Measurements from ENCODE around the gene L1CAM. TPM values are rescaled to one million over a fixed set of nuclear protein-coding genes. Genes with fewer than 3 reads are reported as not detected.

L1CAM gene
- total RNA-seq, 1 donor from 2014 or later = 122 TPM

DNA sequence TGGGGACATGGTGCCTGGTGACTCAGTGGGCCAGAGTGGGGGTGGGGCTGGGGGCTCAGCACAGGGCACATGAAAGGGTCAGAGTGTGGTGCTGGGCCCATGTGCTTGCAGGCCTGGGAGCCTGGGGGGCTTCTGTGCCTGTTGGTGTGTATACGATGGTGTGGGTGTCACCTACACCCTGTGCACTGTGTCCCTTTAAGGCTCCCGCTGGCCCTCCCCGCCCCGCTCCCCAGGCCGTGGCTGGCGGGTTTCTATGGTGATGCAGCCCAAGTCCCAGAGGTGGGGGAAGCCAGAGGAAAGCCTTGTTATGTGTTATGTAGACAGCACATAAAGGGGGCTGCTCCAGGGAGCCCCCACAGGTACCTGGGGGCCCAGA lies 5.5 kb downstream of the L1CAM start:
- Histone ChIP-seq H3K27me3 (ENCODE audit: control insufficient read depth, insufficient read depth, low read length) (peaks cover 5% of the 10 kb centered on the region), H3K36me3 (ENCODE audit: control insufficient read depth, insufficient read depth, low read length) (peaks cover 1% of the 10 kb centered on the region), H3K4me3 (ENCODE audit: low read depth, low read length) (no peak overlapping the region)
- TF ChIP-seq, protein P1, sequence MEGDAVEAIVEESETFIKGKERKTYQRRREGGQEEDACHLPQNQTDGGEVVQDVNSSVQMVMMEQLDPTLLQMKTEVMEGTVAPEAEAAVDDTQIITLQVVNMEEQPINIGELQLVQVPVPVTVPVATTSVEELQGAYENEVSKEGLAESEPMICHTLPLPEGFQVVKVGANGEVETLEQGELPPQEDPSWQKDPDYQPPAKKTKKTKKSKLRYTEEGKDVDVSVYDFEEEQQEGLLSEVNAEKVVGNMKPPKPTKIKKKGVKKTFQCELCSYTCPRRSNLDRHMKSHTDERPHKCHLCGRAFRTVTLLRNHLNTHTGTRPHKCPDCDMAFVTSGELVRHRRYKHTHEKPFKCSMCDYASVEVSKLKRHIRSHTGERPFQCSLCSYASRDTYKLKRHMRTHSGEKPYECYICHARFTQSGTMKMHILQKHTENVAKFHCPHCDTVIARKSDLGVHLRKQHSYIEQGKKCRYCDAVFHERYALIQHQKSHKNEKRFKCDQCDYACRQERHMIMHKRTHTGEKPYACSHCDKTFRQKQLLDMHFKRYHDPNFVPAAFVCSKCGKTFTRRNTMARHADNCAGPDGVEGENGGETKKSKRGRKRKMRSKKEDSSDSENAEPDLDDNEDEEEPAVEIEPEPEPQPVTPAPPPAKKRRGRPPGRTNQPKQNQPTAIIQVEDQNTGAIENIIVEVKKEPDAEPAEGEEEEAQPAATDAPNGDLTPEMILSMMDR (IDR thresholded peaks at IDR 0.05; ENCODE audit: insufficient read depth, low read length, poor library complexity, severe bottlenecking) = no peak
- DNase-seq (ENCODE audit: low read depth) = no peak

DNA sequence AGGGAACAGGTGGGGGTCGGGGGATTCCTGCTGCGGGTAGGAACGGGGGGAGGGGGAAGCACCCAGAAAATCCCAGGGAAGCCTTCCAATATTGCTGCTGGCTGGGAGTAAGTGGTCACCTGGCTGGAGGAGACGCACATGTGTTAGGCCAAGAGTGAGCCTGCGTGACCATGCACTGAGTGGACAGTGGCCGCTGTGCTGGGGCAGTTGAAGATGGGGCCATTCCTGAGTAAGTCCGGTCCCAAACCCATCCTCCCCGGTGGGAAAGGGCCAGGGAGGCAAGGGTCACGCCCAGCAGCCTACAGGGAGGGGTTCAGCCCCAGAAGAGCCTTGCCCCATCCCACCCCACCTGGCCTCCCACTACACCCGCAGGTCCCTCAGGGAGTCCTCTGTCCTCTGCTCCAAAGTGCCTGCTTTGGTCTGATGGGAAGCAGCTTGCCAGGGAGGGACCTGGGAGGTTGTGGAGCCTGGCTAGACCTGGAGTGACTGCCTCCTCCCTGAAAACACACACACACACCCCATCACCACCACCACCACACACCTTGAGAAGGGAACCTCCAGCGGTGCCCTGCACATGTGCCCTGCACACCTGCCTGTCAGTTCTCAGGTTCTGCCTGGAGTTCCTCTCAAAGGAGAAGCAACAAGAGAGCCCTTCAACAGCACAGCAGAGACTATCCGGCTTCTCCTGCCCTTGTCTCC lies 6.1 kb downstream of the L1CAM start:
- H3K36me3 ChIP-seq (ENCODE audit: control insufficient read depth, insufficient read depth, low read length) = peaks cover 1% of the 10 kb centered on the region

DNA sequence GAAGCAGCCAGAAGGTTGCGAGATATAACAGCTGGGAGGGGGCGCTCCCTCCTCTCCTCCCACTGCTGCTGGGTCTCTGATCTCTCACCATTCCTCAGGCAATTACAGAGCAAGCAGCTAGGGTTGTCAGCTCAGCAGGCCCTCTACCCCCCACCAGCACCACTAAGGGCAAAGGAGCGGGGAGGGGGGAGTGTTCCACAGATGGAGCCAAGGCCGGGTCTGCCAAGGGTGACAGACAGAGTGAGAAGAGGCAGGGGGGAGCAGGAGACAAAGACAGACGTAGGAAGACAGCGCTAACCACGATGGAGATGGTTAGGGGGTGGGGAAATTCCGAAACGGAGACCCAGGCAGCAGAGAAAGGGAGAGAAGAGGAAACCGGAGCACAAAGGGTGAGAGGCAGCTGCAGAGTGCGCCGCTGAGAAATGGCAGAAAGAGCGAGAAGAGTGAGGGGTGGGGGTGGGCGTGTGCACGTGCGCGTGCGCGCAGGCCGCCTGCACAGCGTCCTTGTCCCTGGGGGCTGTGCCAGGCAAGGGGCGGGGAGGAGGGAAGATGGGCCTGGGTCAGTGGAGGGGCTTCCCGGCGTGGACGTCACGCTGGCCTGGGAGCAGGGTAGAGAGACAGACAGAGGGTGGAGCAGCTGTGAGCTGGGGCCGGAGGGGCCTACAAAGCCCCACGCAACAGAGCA lies 6.9 kb downstream of the L1CAM start:
- peaks cover 5% of the 10 kb centered on the region for H3K27me3 ChIP-seq (ENCODE audit: control insufficient read depth, insufficient read depth, low read length)
- no peak overlapping the region for H3K4me3 ChIP-seq (ENCODE audit: low read depth, low read length)
- TF ChIP-seq, protein P1 (IDR thresholded peaks at IDR 0.05; ENCODE audit: insufficient read depth, low read length, poor library complexity, severe bottlenecking) = peak; percentile 1
- peaks cover 1% of the 10 kb centered on the region for H3K36me3 ChIP-seq (ENCODE audit: control insufficient read depth, insufficient read depth, low read length)
- DNase-seq (ENCODE audit: low read depth) = no peak

More for the DNA sequence above, 6.1 kb downstream of the L1CAM start:
- TF ChIP-seq, protein P1 (IDR thresholded peaks at IDR 0.05; ENCODE audit: insufficient read depth, low read length, poor library complexity, severe bottlenecking) = no peak
- DNase-seq (ENCODE audit: low read depth) = no peak
- Histone ChIP-seq H3K27me3 (ENCODE audit: control insufficient read depth, insufficient read depth, low read length) (peaks cover 5% of the 10 kb centered on the region), H3K4me3 (ENCODE audit: low read depth, low read length) (no peak overlapping the region)

DNA sequence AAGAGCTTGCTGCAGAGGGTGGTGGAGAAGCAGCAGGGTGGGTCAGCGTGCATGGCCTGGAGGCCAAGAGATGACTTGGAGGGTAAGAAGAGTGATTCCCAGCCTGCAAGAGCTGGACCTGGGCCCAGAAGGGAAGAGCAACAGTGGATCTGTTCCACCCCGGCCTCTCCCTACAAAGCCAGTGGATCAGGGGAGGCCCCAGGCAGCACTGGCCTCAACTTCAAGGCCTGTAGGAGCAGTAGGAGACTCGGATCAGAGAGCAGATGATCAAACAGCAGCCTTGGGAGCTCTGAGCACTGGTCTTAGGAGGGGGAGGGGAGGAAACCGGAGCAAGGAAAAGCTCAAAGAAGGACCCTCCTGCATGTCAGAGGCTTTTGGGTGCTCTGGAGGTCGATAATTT lies 7.6 kb downstream of the L1CAM start:
- TF ChIP-seq, protein P1 (IDR thresholded peaks at IDR 0.05; ENCODE audit: insufficient read depth, low read length, poor library complexity, severe bottlenecking) = no peak
- H3K27me3 ChIP-seq (ENCODE audit: control insufficient read depth, insufficient read depth, low read length) = peaks cover 5% of the 10 kb centered on the region
- peaks cover under 1% of the 10 kb centered on the region for H3K36me3 ChIP-seq (ENCODE audit: control insufficient read depth, insufficient read depth, low read length)
- H3K4me3 ChIP-seq (ENCODE audit: low read depth, low read length) = no peak overlapping the region
- DNase-seq (ENCODE audit: low read depth) = no peak

DNA sequence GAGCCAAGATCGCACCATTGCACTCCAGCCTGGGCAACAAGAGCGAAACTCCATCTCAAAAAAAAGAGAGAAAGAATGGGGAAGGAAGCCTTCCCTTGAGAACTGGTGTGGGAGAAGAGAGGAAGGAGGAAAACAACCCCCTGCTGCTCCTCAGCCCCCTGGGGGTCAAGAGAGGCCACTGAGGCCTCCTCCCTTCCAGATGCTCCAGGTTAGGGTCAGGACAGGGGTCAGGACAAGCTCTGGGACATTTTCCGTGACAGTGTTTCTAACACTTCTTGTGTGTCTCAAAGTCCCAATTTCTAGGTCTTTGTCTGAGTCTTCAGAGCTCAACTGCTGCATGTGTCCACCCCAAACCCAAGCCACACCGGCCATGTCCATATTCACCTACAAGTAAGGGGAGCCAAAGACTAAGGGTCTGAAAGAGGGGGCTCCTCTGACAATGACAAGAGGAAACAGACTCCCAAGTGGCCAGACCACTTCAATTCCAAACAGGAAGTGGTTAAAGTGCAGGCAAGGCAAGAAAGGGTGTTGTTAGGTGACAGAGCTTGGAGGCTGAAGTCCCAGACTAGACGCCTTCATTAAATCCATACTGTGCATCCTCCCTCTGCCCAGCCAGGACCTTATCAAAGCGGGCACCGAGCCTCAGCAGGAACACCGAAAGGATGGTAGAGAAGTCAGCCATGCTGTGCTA lies 8.3 kb downstream of the L1CAM start:
- H3K4me3 ChIP-seq (ENCODE audit: low read depth, low read length) = no peak overlapping the region
- no peaks in the 10 kb centered on the region for H3K36me3 ChIP-seq (ENCODE audit: control insufficient read depth, insufficient read depth, low read length)
- H3K27me3 ChIP-seq (ENCODE audit: control insufficient read depth, insufficient read depth, low read length) = peaks cover 5% of the 10 kb centered on the region
- TF ChIP-seq, protein P1 (IDR thresholded peaks at IDR 0.05; ENCODE audit: insufficient read depth, low read length, poor library complexity, severe bottlenecking) = no peak
- no peak for DNase-seq (ENCODE audit: low read depth)
